Measurements from ENCODE around the gene KANK2. TPM values are rescaled to one million over a fixed set of nuclear protein-coding genes. Genes with fewer than 3 reads are reported as not detected.

The KANK2 gene
- polyA plus RNA-seq, 1 donor from 2014 or later: 0.25 TPM

- H2AFZ ChIP-seq (ENCODE audit: low read depth, low read length): no peak overlapping the region
- H3K9me2 ChIP-seq (ENCODE audit: insufficient read depth, low read length): no peaks in the 10 kb centered on the region
Observed at GRCh38 chr19:11151181-11151580, 46.2 kb downstream of the KANK2 start.

GRCh38 chr19:11148001-11148400 lies 49.3 kb downstream of the KANK2 start:
- no peaks in the 10 kb centered on the region for H4K20me1 ChIP-seq (ENCODE audit: insufficient read depth)
- no peaks in the 10 kb centered on the region for H3K27me3 ChIP-seq (ENCODE audit: insufficient read depth, low read depth, low read length)
- no peak overlapping the region for H3K27ac ChIP-seq (ENCODE audit: low read length)
- H3K4me2 ChIP-seq (ENCODE audit: low read length): no peak overlapping the region
- no peak overlapping the region for H3K4me3 ChIP-seq (ENCODE audit: low read length)
- H2AFZ ChIP-seq (ENCODE audit: low read depth, low read length): no peak overlapping the region
- no peaks in the 10 kb centered on the region for H3K9me2 ChIP-seq (ENCODE audit: insufficient read depth, low read length)
- no peaks in the 10 kb centered on the region for H3K9me3 ChIP-seq (ENCODE audit: low read length)
- H3F3A ChIP-seq (ENCODE audit: insufficient read depth, low read length, poor library complexity, severe bottlenecking): no peaks in the 10 kb centered on the region
- H3K79me2 ChIP-seq (replicated peaks; ENCODE audit: insufficient read depth, low read length): no peaks in the 10 kb centered on the region
- no peak overlapping the region for H3K9ac ChIP-seq (ENCODE audit: low read length)
- TF ChIP-seq POLR2AphosphoS5 (IDR thresholded peaks at IDR 0.05) (no peak), TAF1 (IDR thresholded peaks at IDR 0.05; ENCODE audit: low read depth) (no peak), MXI1 (conservative IDR thresholded peaks at IDR 0.05; ENCODE audit: poor library complexity, severe bottlenecking) (no peak), REST (IDR thresholded peaks at IDR 0.05; ENCODE audit: borderline replicate concordance) (no peak), RAD21 (conservative IDR thresholded peaks at IDR 0.05) (no peak)
- H3K36me3 ChIP-seq (ENCODE audit: insufficient read depth, low read length): no peaks in the 10 kb centered on the region

More at GRCh38 chr19:11151181-11151580, 46.2 kb downstream of the KANK2 start:
- no peaks in the 10 kb centered on the region for H3K36me3 ChIP-seq (ENCODE audit: insufficient read depth, low read length)
- no peak overlapping the region for H3K4me3 ChIP-seq (ENCODE audit: low read length)
- H3K79me2 ChIP-seq (replicated peaks; ENCODE audit: insufficient read depth, low read length): peaks cover 4% of the 10 kb centered on the region
- H3K9me3 ChIP-seq (ENCODE audit: low read length): no peaks in the 10 kb centered on the region
- TF ChIP-seq CTCF (IDR thresholded peaks at IDR 0.05; ENCODE audit: poor library complexity, severe bottlenecking) (no peak), TAF1 (IDR thresholded peaks at IDR 0.05; ENCODE audit: low read depth) (no peak), EZH2 (IDR thresholded peaks at IDR 0.05; ENCODE audit: borderline replicate concordance, insufficient read depth, low read length, poor library complexity, severe bottlenecking) (no peak)
- H3K4me2 ChIP-seq (ENCODE audit: low read length): no peak overlapping the region
- H3F3A ChIP-seq (ENCODE audit: insufficient read depth, low read length, poor library complexity, severe bottlenecking): no peaks in the 10 kb centered on the region
- H3K27ac ChIP-seq (ENCODE audit: low read length): no peak overlapping the region
- no peak overlapping the region for H3K9ac ChIP-seq (ENCODE audit: low read length)
- no peaks in the 10 kb centered on the region for H4K20me1 ChIP-seq (ENCODE audit: insufficient read depth)
- H3K27me3 ChIP-seq (ENCODE audit: insufficient read depth, low read depth, low read length): no peaks in the 10 kb centered on the region

- H3K27ac ChIP-seq (ENCODE audit: low read length): no peak overlapping the region
- H3K36me3 ChIP-seq (ENCODE audit: insufficient read depth, low read length): no peaks in the 10 kb centered on the region
- H2AFZ ChIP-seq (ENCODE audit: low read depth, low read length): no peak overlapping the region
- H3K4me2 ChIP-seq (ENCODE audit: low read length): no peak overlapping the region
- no peaks in the 10 kb centered on the region for H3K9me3 ChIP-seq (ENCODE audit: low read length)
- no peak overlapping the region for H3K9ac ChIP-seq (ENCODE audit: low read length)
- no peaks in the 10 kb centered on the region for H3K27me3 ChIP-seq (ENCODE audit: insufficient read depth, low read depth, low read length)
- H3K9me2 ChIP-seq (ENCODE audit: insufficient read depth, low read length): no peaks in the 10 kb centered on the region
- no peak overlapping the region for H3K4me3 ChIP-seq (ENCODE audit: low read length)
- no peaks in the 10 kb centered on the region for H3F3A ChIP-seq (ENCODE audit: insufficient read depth, low read length, poor library complexity, severe bottlenecking)
- no peaks in the 10 kb centered on the region for H3K79me2 ChIP-seq (replicated peaks; ENCODE audit: insufficient read depth, low read length)
- H4K20me1 ChIP-seq (ENCODE audit: insufficient read depth): no peaks in the 10 kb centered on the region
- TF ChIP-seq REST (IDR thresholded peaks at IDR 0.05; ENCODE audit: borderline replicate concordance): no peak
- no peak for TF ChIP-seq TAF1 (IDR thresholded peaks at IDR 0.05; ENCODE audit: low read depth)
- no peak for TF ChIP-seq CTCF (IDR thresholded peaks at IDR 0.05; ENCODE audit: poor library complexity, severe bottlenecking)
- no peak for TF ChIP-seq SMC3 (conservative IDR thresholded peaks at IDR 0.05; ENCODE audit: poor library complexity)
- no peak for TF ChIP-seq POLR2AphosphoS5 (IDR thresholded peaks at IDR 0.05)
- no peak for TF ChIP-seq MXI1 (conservative IDR thresholded peaks at IDR 0.05; ENCODE audit: poor library complexity, severe bottlenecking)
- TF ChIP-seq EZH2 (IDR thresholded peaks at IDR 0.05; ENCODE audit: borderline replicate concordance, insufficient read depth, low read length, poor library complexity, severe bottlenecking): no peak
- TF ChIP-seq EP300 (conservative IDR thresholded peaks at IDR 0.05; ENCODE audit: poor library complexity, severe bottlenecking): no peak
- TF ChIP-seq RAD21 (conservative IDR thresholded peaks at IDR 0.05): no peak
Observed at GRCh38 chr19:11145536-11145924, 51.8 kb downstream of the KANK2 start.
